Endodermal cell (in vitro differentiated cells): Measurements from ENCODE around the gene MAP3K5. TPM values are rescaled to one million over a fixed set of nuclear protein-coding genes. Genes with fewer than 3 reads are reported as not detected.

ENCODE experiments used
- DNase-seq: peaks from one replicate; pipeline ENCODE4 v3.0.0-alpha.2; 2017
- H3K27ac ChIP-seq: 2 replicates; pipeline ENCODE4 v1.5.1; 2013; ENCODE audit warnings: mild to moderate bottlenecking, low read depth, low read length, moderate library complexity
- H3K27me3 ChIP-seq: 2 replicates; pipeline ENCODE4 v1.6.1; 2013; ENCODE audit warnings: mild to moderate bottlenecking, low read length, moderate library complexity; ENCODE audit not compliant: insufficient read depth, control insufficient read depth, poor library complexity, severe bottlenecking
- H3K36me3 ChIP-seq: 2 replicates; pipeline ENCODE4 v1.7.0; 2013; ENCODE audit warnings: mild to moderate bottlenecking, low read length, moderate library complexity; ENCODE audit not compliant: control insufficient read depth, insufficient read depth
- H3K4me1 ChIP-seq: one replicate; pipeline ENCODE4 v1.7.0; 2013; ENCODE audit warnings: low read length; ENCODE audit not compliant: control insufficient read depth, insufficient read depth
- H3K4me3 ChIP-seq: 2 replicates; pipeline ENCODE4 v1.5.1; 2013; ENCODE audit warnings: mild to moderate bottlenecking, low read length, moderate library complexity
- H3K9ac ChIP-seq: 2 replicates; pipeline ENCODE4 v1.6.1; 2013; ENCODE audit warnings: mild to moderate bottlenecking, low read length, moderate library complexity; ENCODE audit not compliant: poor library complexity, severe bottlenecking; ENCODE audit errors: extremely low read depth
- H3K9me3 ChIP-seq: 2 replicates; pipeline ENCODE4 v1.6.1; 2013; ENCODE audit warnings: mild to moderate bottlenecking, low read length, moderate library complexity; ENCODE audit not compliant: control insufficient read depth
- H3K27ac Mint-ChIP-seq: 2 replicates; pipeline ENCODE4 v1.8.0; 2020; ENCODE audit warnings: mixed read lengths
- H3K27me3 Mint-ChIP-seq: 2 replicates; pipeline ENCODE4 v1.8.0; 2021; ENCODE audit warnings: mild to moderate bottlenecking, mixed read lengths; ENCODE audit not compliant: insufficient read depth
- H3K36me3 Mint-ChIP-seq: 2 replicates; pipeline ENCODE4 v1.8.0; 2020; ENCODE audit warnings: low read depth, mixed read lengths
- H3K4me1 Mint-ChIP-seq: 2 replicates; pipeline ENCODE4 v1.8.0; 2020; ENCODE audit warnings: mixed read lengths
- H3K4me3 Mint-ChIP-seq: 2 replicates; pipeline ENCODE4 v1.8.0; 2020; ENCODE audit warnings: mild to moderate bottlenecking, moderate library complexity, mixed read lengths
- H3K9me3 Mint-ChIP-seq: 2 replicates; pipeline ENCODE4 v1.8.0; 2020; ENCODE audit warnings: mild to moderate bottlenecking, mixed read lengths
- WGBS, 2 experiments: methylation state at CpG; one replicate each; pipeline versions ENCODE4 v1.1.5 to v1.1.7; 2013; ENCODE audit warnings: missing lambda C conversion rate in 2 of 2, mixed read lengths in 1 of 2; ENCODE audit not compliant: insufficient coverage in 1 of 2, insufficient read length in 1 of 2; 5-methylcytosine and 5-hydroxymethylcytosine counted together
- long read RNA-seq, 4 experiments: library from polyadenylated mRNA in 2 of 4; library from RNA in 1 of 4; library from capped mRNA in 1 of 4; stranded (forward) in 3 of 4; unstranded in 1 of 4; transcript quantifications; one replicate each; pipeline ENCODE4 v2.0.0, GENCODE V29; 2020 to 2021; ENCODE audit warnings: inconsistent platforms in 1 of 4
- polyA plus RNA-seq, 2 experiments: library from polyadenylated mRNA; stranded (reverse); fragments of 50-300 nt; gene quantifications; one replicate each; pipeline ENCODE4 v1.2.3, GENCODE V29; 2013
- total RNA-seq, 2 donors: library from RNA; stranded (reverse); fragmentation: NEBNext Ultra II Directional in 1 of 2; extraction: Animal tissue kit (Norgen Biotek cat#: 25700) in 1 of 2; gene quantifications; 2 replicates in 1 of 2; 3 replicates in 1 of 2; pipeline ENCODE4 v1.2.1, GENCODE V29; 2021
- TF ChIP-seq, protein P1 (sequence below): fragments of 200-600 bp; sonication (generic); conservative IDR thresholded peaks from 2 replicates; pipeline ENCODE4 v1.5.0; 2021; ENCODE audit warnings: antibody characterized with exemption, mild to moderate bottlenecking

MAP3K5 gene, protein sequence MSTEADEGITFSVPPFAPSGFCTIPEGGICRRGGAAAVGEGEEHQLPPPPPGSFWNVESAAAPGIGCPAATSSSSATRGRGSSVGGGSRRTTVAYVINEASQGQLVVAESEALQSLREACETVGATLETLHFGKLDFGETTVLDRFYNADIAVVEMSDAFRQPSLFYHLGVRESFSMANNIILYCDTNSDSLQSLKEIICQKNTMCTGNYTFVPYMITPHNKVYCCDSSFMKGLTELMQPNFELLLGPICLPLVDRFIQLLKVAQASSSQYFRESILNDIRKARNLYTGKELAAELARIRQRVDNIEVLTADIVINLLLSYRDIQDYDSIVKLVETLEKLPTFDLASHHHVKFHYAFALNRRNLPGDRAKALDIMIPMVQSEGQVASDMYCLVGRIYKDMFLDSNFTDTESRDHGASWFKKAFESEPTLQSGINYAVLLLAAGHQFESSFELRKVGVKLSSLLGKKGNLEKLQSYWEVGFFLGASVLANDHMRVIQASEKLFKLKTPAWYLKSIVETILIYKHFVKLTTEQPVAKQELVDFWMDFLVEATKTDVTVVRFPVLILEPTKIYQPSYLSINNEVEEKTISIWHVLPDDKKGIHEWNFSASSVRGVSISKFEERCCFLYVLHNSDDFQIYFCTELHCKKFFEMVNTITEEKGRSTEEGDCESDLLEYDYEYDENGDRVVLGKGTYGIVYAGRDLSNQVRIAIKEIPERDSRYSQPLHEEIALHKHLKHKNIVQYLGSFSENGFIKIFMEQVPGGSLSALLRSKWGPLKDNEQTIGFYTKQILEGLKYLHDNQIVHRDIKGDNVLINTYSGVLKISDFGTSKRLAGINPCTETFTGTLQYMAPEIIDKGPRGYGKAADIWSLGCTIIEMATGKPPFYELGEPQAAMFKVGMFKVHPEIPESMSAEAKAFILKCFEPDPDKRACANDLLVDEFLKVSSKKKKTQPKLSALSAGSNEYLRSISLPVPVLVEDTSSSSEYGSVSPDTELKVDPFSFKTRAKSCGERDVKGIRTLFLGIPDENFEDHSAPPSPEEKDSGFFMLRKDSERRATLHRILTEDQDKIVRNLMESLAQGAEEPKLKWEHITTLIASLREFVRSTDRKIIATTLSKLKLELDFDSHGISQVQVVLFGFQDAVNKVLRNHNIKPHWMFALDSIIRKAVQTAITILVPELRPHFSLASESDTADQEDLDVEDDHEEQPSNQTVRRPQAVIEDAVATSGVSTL (N-terminal part only)
- total RNA-seq = 1 to 10 TPM; 1.6 to 3.4 TPM
- 0.32 TPM for polyA plus RNA-seq (2013, experiment 1 of 2)
- polyA plus RNA-seq (2013, experiment 2 of 2) = 0.12 TPM
- long read RNA-seq, experiment 1, partial matches to known transcripts = 0 of 1 reads
- long read RNA-seq, experiment 1, other reads (novel, unspliced or antisense) = 1 of 1 reads
- long read RNA-seq, experiment 2, full-length matches to known transcripts = 2 of 3 reads
- long read RNA-seq, experiment 2, partial matches to known transcripts = 0 of 3 reads
- long read RNA-seq, experiment 2, other reads (novel, unspliced or antisense) = 1 of 3 reads
- long read RNA-seq, experiment 3, partial matches to known transcripts = 3 of 3 reads
- long read RNA-seq, experiment 3, other reads (novel, unspliced or antisense) = 0 of 3 reads
- long read RNA-seq, experiment 4 = 0 reads

DNA sequence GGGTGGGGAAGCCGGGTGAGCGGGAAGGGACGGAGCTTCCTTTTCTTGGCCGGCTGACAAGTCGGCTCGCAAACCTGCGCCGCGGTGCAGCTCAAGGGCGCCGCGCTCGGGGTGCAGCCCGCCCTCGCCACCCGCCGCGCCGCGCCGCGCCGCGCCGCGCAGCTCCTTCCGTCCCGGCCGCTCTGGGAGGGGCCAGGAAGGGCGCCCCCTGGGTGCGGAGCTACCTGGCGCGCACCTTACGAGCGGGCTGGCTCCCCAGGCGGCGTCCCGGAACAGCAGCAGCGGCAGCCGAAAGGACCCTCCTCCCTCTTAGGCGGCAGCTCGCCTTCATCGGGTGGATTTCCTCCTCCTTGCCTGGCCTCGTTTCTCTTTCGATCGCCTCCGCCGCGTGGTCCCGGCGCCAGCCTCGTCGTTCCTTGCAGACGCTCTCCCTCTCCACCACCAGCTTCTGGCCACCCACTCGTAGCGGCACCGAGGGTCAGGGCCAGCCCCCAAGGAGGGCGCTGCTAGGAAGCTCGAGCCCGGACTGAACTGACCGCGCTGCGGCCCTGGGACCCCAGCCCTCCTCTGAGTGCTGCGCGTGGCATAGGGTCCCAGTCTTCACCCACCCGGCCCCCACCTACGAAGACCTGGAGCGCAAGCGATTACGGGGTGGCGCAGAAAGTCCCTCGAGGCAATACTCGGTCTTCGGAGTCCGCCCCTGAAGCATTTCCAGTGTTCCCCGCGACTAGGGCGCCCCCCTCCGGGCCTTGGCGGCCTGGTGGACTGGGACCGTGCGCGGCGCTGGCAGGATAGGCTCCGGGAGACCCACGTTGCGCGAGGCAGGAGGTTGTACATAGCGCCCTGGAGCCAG, at the start of gene MAP3K5:
Gene MAP3K5, minus strand, starts transcription at position 68 of the 853 bp plus-strand sequence. CDS start 320 bp downstream, outside the sequence.
- no peak within 1 kb of the TSS for H3K27ac ChIP-seq
- no peaks in the 10 kb centered on the region for H3K36me3 ChIP-seq
- no peaks in the 10 kb centered on the region for H3K9me3 ChIP-seq
- peak within 1 kb of the TSS; percentile 21 for H3K9ac ChIP-seq
- H3K4me3 Mint-ChIP-seq = peak within 1 kb of the TSS; percentile 80
- peaks cover 27% of the 10 kb centered on the region for H3K27me3 ChIP-seq
- peaks cover 51% of the 10 kb centered on the region for H3K27me3 Mint-ChIP-seq
- DNase-seq = peak; percentile 95
- H3K27ac Mint-ChIP-seq = peak within 1 kb of the TSS; percentile 68
- H3K4me1 ChIP-seq = no peaks in the 10 kb centered on the region
- H3K9me3 Mint-ChIP-seq = no peaks in the 10 kb centered on the region
- 1 to 2% methylated on average over 30 to 89 of the region's 89 CpGs for WGBS, 2 experiments
- H3K4me3 ChIP-seq = peak within 1 kb of the TSS; percentile 90
- H3K4me1 Mint-ChIP-seq = peaks cover 12% of the 10 kb centered on the region
- TF ChIP-seq, protein P1, sequence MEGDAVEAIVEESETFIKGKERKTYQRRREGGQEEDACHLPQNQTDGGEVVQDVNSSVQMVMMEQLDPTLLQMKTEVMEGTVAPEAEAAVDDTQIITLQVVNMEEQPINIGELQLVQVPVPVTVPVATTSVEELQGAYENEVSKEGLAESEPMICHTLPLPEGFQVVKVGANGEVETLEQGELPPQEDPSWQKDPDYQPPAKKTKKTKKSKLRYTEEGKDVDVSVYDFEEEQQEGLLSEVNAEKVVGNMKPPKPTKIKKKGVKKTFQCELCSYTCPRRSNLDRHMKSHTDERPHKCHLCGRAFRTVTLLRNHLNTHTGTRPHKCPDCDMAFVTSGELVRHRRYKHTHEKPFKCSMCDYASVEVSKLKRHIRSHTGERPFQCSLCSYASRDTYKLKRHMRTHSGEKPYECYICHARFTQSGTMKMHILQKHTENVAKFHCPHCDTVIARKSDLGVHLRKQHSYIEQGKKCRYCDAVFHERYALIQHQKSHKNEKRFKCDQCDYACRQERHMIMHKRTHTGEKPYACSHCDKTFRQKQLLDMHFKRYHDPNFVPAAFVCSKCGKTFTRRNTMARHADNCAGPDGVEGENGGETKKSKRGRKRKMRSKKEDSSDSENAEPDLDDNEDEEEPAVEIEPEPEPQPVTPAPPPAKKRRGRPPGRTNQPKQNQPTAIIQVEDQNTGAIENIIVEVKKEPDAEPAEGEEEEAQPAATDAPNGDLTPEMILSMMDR = peak; percentile 87
- H3K36me3 Mint-ChIP-seq = no peaks in the 10 kb centered on the region

DNA sequence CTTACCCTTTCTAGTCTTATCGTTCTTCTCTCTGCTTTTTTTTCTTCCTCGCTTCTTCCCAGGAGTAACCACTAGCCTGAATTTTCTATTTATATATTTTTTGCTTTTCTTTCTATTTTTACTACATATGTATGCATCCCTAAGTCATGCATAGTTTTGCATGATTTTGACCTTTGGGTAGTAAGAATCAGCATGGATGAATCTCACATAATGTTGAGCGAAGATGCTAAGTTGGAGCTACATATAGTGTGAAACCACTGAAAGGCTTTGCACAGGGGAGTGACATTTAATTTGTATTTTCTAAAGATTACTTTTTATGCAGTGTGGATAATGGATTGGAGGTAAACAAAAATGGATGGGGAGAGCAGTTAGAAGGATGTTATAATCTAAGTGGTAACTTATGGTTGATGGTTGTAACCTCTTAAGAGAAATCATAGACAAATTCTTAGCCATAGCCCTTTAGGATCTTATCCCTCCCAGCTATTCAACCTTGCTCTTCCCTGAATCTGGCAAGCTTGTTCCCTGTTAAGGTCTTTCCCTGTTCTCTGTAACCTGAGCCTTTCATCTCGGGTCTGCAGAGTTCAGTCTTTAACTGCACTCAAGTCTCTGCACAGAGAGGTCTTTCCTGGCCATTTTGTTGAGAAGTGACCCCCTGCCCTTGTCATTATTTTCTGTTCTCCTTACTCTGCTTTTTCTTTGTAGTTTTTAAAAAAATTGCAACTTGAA, 48.2 kb upstream of the MAP3K5 start:
- Mint-ChIP-seq H3K27ac (no peak overlapping the region), H3K4me3 (no peak overlapping the region), H3K27me3 (no peaks in the 10 kb centered on the region), H3K9me3 (no peaks in the 10 kb centered on the region), H3K36me3 (peaks cover 9% of the 10 kb centered on the region), H3K4me1 (no peaks in the 10 kb centered on the region)
- TF ChIP-seq, protein P1 = no peak
- DNase-seq = no peak
- H3K9ac ChIP-seq = no peak overlapping the region
- H3K36me3 ChIP-seq = peaks cover 9% of the 10 kb centered on the region
- no peaks in the 10 kb centered on the region for H3K9me3 ChIP-seq
- H3K4me1 ChIP-seq = no peaks in the 10 kb centered on the region
- H3K4me3 ChIP-seq = no peak overlapping the region
- 83 to 94% methylated on average over 3 to 4 of the region's 4 CpGs for WGBS, 2 experiments
- H3K27me3 ChIP-seq = no peaks in the 10 kb centered on the region
- H3K27ac ChIP-seq = no peak overlapping the region
